ENCODE data around the gene MT1HL1.

Gene MT1HL1

DNA sequence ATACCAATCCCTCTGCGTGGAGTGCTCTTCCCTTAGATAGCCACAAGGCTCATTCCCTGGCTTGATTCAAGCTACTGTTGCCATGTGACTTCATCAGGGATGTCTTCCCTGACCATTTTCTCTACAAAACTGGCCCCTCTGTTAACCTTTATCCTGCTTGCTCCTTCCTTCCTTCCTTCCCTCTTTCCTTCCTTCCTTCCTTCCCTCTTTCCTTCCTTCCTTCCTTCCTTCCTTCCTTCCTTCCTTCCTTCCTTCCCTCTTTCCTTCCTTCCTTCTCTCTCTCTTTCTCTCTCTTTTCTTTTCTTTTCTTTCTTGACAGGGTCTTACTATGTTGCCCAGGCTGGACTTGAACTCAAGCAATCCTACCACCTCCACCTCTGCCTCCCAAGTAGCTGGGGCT lies 31.5 kb upstream of the MT1HL1 start:
- Histone ChIP-seq H3K18ac (ENCODE audit: low read depth in 1 of 2, low read length in 2 of 2) (no peak overlapping the region), H3K27me3 (ENCODE audit: control insufficient read depth in 1 of 2, insufficient read depth in 1 of 2, low read length in 2 of 2) (peaks cover 0 to 7% of the 10 kb centered on the region in 2 experiments), H3K4me2 (ENCODE audit: low read length, poor library complexity, severe bottlenecking) (no peak overlapping the region), H3K79me1 (replicated peaks; ENCODE audit: low read length, poor library complexity, severe bottlenecking) (no peaks in the 10 kb centered on the region), H4K91ac (ENCODE audit: low read length) (no peak overlapping the region), H3K4me3 (ENCODE audit: insufficient read depth in 1 of 2, low read depth in 1 of 2, low read length in 2 of 2) (no peak overlapping the region), H3K27ac (ENCODE audit: low read length, poor library complexity, severe bottlenecking) (no peak overlapping the region), H2BK120ac (ENCODE audit: low read depth, low read length) (no peak overlapping the region), H3K9me3 (ENCODE audit: control insufficient read depth, low read length) (no peaks in the 10 kb centered on the region), H2BK5ac (ENCODE audit: low read depth, low read length, poor library complexity, severe bottlenecking) (no peak overlapping the region), H3K14ac (ENCODE audit: low read length in 2 of 2) (no peak overlapping the region), H4K8ac (ENCODE audit: low read length) (no peak overlapping the region), H3K4me1 (ENCODE audit: control insufficient read depth, insufficient read depth, low read depth, low read length) (no peaks in the 10 kb centered on the region), H3K4ac (ENCODE audit: low read depth in 1 of 2, low read length in 2 of 2) (no peak overlapping the region), H2AK5ac (ENCODE audit: low read length, severe bottlenecking) (no peak overlapping the region), H3K23ac (ENCODE audit: low read length in 2 of 2) (no peak overlapping the region), H3K36me3 (ENCODE audit: control insufficient read depth in 1 of 2, insufficient read depth in 2 of 2, low read depth in 1 of 2, low read length in 2 of 2) (no peaks in the 10 kb centered on the region), H2BK15ac (ENCODE audit: low read depth, poor library complexity, severe bottlenecking) (no peak overlapping the region), H3K9ac (ENCODE audit: low read length) (no peak overlapping the region), H2BK12ac (ENCODE audit: low read length in 2 of 2) (no peak overlapping the region), H2AFZ (ENCODE audit: low read depth, low read length) (no peak overlapping the region)
- 88% methylated on average over 1 of the region's 1 CpG for WGBS
- no peak for DNase-seq

DNA sequence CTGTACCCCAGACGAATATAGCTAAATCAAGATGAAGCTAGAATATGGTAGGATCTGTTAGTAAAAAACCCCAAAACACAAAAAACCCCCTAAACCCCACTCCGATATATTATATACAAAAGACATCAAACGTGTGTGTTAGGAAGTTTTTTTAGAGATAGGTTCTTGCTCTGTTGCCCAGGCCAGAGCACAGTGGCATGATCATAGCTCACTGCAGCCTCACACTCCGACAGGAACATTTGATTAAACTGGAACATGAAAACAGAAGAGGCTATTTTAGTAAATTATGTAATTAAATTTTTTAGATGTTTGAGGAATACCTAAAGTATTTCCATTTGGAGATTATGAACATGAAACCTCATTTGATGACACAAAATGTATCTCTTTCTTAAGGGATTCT lies 29.6 kb upstream of the MT1HL1 start:
- H3K4me1 ChIP-seq (ENCODE audit: control insufficient read depth, insufficient read depth, low read depth, low read length): no peaks in the 10 kb centered on the region
- H2BK12ac ChIP-seq (ENCODE audit: low read length in 2 of 2): no peak overlapping the region
- H2AK5ac ChIP-seq (ENCODE audit: low read length, severe bottlenecking): no peak overlapping the region
- H2BK5ac ChIP-seq (ENCODE audit: low read depth, low read length, poor library complexity, severe bottlenecking): no peak overlapping the region
- no peak for DNase-seq
- H3K27ac ChIP-seq (ENCODE audit: low read length, poor library complexity, severe bottlenecking): no peak overlapping the region
- H3K4me3 ChIP-seq (ENCODE audit: insufficient read depth in 1 of 2, low read depth in 1 of 2, low read length in 2 of 2): no peak overlapping the region
- H3K14ac ChIP-seq (ENCODE audit: low read length in 2 of 2): no peak overlapping the region
- no peak overlapping the region for H2BK120ac ChIP-seq (ENCODE audit: low read depth, low read length)
- H4K8ac ChIP-seq (ENCODE audit: low read length): no peak overlapping the region
- H3K4ac ChIP-seq (ENCODE audit: low read depth in 1 of 2, low read length in 2 of 2): no peak overlapping the region
- 70% methylated on average over 2 of the region's 4 CpGs for WGBS
- no peak overlapping the region for H2BK15ac ChIP-seq (ENCODE audit: low read depth, poor library complexity, severe bottlenecking)
- H3K4me2 ChIP-seq (ENCODE audit: low read length, poor library complexity, severe bottlenecking): no peak overlapping the region
- no peak overlapping the region for H3K9ac ChIP-seq (ENCODE audit: low read length)
- H3K27me3 ChIP-seq (ENCODE audit: control insufficient read depth in 1 of 2, insufficient read depth in 1 of 2, low read length in 2 of 2): no peaks in the 10 kb centered on the region
- H3K18ac ChIP-seq (ENCODE audit: low read depth in 1 of 2, low read length in 2 of 2): no peak overlapping the region
- H3K9me3 ChIP-seq (ENCODE audit: control insufficient read depth, low read length): no peaks in the 10 kb centered on the region
- H4K91ac ChIP-seq (ENCODE audit: low read length): no peak overlapping the region
- H3K36me3 ChIP-seq (ENCODE audit: control insufficient read depth in 1 of 2, insufficient read depth in 2 of 2, low read depth in 1 of 2, low read length in 2 of 2): no peaks in the 10 kb centered on the region
- no peak overlapping the region for H3K23ac ChIP-seq (ENCODE audit: low read length in 2 of 2)
- no peak overlapping the region for H2AFZ ChIP-seq (ENCODE audit: low read depth, low read length)
- H3K79me1 ChIP-seq (replicated peaks; ENCODE audit: low read length, poor library complexity, severe bottlenecking): no peaks in the 10 kb centered on the region

DNA sequence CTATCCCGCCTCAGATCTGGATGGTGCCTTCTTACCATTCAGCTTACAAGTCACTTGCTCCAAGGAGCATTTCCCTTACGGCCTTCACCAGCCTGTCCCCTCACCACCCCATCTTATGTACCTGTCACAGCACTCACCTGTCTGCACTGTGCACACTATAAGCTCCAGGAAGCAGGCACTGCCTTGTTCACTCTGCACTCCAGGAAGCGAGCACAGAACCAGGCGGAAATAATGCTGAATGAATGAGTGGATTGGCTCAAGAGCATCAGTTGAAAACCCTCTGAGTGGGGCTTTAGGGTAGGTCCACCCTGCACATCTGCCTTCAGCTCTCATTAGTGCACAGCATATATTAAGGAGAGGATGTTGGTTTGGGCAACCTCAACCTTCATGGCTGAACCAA lies 28.8 kb upstream of the MT1HL1 start:
- Histone ChIP-seq H2BK12ac (ENCODE audit: low read length in 2 of 2) (no peak overlapping the region), H3K23ac (ENCODE audit: low read length in 2 of 2) (no peak overlapping the region), H4K8ac (ENCODE audit: low read length) (no peak overlapping the region), H2AFZ (ENCODE audit: low read depth, low read length) (no peak overlapping the region), H3K14ac (ENCODE audit: low read length in 2 of 2) (no peak overlapping the region), H3K27me3 (ENCODE audit: control insufficient read depth in 1 of 2, insufficient read depth in 1 of 2, low read length in 2 of 2) (no peaks in the 10 kb centered on the region), H3K4me1 (ENCODE audit: control insufficient read depth, insufficient read depth, low read depth, low read length) (no peaks in the 10 kb centered on the region), H3K4me2 (ENCODE audit: low read length, poor library complexity, severe bottlenecking) (no peak overlapping the region), H3K18ac (ENCODE audit: low read depth in 1 of 2, low read length in 2 of 2) (no peak overlapping the region), H2AK5ac (ENCODE audit: low read length, severe bottlenecking) (no peak overlapping the region), H3K27ac (ENCODE audit: low read length, poor library complexity, severe bottlenecking) (no peak overlapping the region), H2BK15ac (ENCODE audit: low read depth, poor library complexity, severe bottlenecking) (no peak overlapping the region), H3K4me3 (ENCODE audit: insufficient read depth in 1 of 2, low read depth in 1 of 2, low read length in 2 of 2) (no peak overlapping the region), H2BK5ac (ENCODE audit: low read depth, low read length, poor library complexity, severe bottlenecking) (no peak overlapping the region), H3K9me3 (ENCODE audit: control insufficient read depth, low read length) (no peaks in the 10 kb centered on the region), H3K4ac (ENCODE audit: low read depth in 1 of 2, low read length in 2 of 2) (no peak overlapping the region), H4K91ac (ENCODE audit: low read length) (no peak overlapping the region), H3K36me3 (ENCODE audit: control insufficient read depth in 1 of 2, insufficient read depth in 2 of 2, low read depth in 1 of 2, low read length in 2 of 2) (no peaks in the 10 kb centered on the region), H3K79me1 (replicated peaks; ENCODE audit: low read length, poor library complexity, severe bottlenecking) (no peaks in the 10 kb centered on the region), H3K9ac (ENCODE audit: low read length) (no peak overlapping the region), H2BK120ac (ENCODE audit: low read depth, low read length) (no peak overlapping the region)
- 91% methylated on average over 4 of the region's 4 CpGs for WGBS
- no peak for DNase-seq

DNA sequence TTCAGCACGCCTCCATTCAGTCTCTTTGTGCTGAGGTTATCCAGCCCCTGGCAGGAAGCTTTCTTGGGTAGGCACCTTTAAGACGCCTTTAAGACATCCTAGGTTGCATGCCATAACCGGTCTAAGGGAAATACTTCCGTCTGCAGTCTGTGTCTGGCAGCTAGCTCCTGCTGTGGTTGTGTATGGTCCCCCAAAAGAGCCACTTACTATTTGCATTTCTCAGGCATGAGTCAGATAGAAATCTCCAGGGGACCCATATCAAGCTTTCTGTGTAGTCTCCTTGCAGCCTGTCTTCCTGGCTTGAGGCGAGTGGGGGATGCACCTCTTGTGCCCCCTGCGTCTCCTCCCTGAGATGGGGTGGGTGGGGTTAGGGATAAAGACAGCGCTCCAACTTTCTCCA lies 27.8 kb upstream of the MT1HL1 start:
- H3K9ac ChIP-seq (ENCODE audit: low read length): no peak overlapping the region
- H2BK15ac ChIP-seq (ENCODE audit: low read depth, poor library complexity, severe bottlenecking): no peak overlapping the region
- no peak overlapping the region for H2BK5ac ChIP-seq (ENCODE audit: low read depth, low read length, poor library complexity, severe bottlenecking)
- no peak overlapping the region for H4K91ac ChIP-seq (ENCODE audit: low read length)
- no peak overlapping the region for H2BK12ac ChIP-seq (ENCODE audit: low read length in 2 of 2)
- no peak overlapping the region for H3K4me3 ChIP-seq (ENCODE audit: insufficient read depth in 1 of 2, low read depth in 1 of 2, low read length in 2 of 2)
- no peak overlapping the region for H2BK120ac ChIP-seq (ENCODE audit: low read depth, low read length)
- DNase-seq: no peak
- H3K14ac ChIP-seq (ENCODE audit: low read length in 2 of 2): no peak overlapping the region
- H3K18ac ChIP-seq (ENCODE audit: low read depth in 1 of 2, low read length in 2 of 2): no peak overlapping the region
- WGBS: 18% methylated on average over 4 of the region's 7 CpGs
- no peaks in the 10 kb centered on the region for H3K36me3 ChIP-seq (ENCODE audit: control insufficient read depth in 1 of 2, insufficient read depth in 2 of 2, low read depth in 1 of 2, low read length in 2 of 2)
- H2AK5ac ChIP-seq (ENCODE audit: low read length, severe bottlenecking): no peak overlapping the region
- H3K4ac ChIP-seq (ENCODE audit: low read depth in 1 of 2, low read length in 2 of 2): no peak overlapping the region
- no peaks in the 10 kb centered on the region for H3K27me3 ChIP-seq (ENCODE audit: control insufficient read depth in 1 of 2, insufficient read depth in 1 of 2, low read length in 2 of 2)
- H2AFZ ChIP-seq (ENCODE audit: low read depth, low read length): no peak overlapping the region
- H3K23ac ChIP-seq (ENCODE audit: low read length in 2 of 2): no peak overlapping the region
- no peaks in the 10 kb centered on the region for H3K4me1 ChIP-seq (ENCODE audit: control insufficient read depth, insufficient read depth, low read depth, low read length)
- no peaks in the 10 kb centered on the region for H3K9me3 ChIP-seq (ENCODE audit: control insufficient read depth, low read length)
- no peak overlapping the region for H3K4me2 ChIP-seq (ENCODE audit: low read length, poor library complexity, severe bottlenecking)
- H3K79me1 ChIP-seq (replicated peaks; ENCODE audit: low read length, poor library complexity, severe bottlenecking): no peaks in the 10 kb centered on the region
- H3K27ac ChIP-seq (ENCODE audit: low read length, poor library complexity, severe bottlenecking): no peak overlapping the region
- H4K8ac ChIP-seq (ENCODE audit: low read length): no peak overlapping the region

Measured in mesenchymal stem cell (in vitro differentiated cells and primary cell).